GM18951 (cell line): ENCODE results near the gene COQ2.
"Not testable (repeated sequence)": the region's sequence is repeated elsewhere in the genome, so short reads cannot be mapped to it uniquely, and the experiment has no call there.

ENCODE experiments used
- POLR2A ChIP-seq: IDR thresholded peaks from 4 replicates; pipeline ENCODE4 v1.6.1; 2011; ENCODE audit warnings: mild to moderate bottlenecking; ENCODE audit not compliant: insufficient read length, insufficient read depth; ENCODE audit errors: extremely low read depth
- in situ Hi-C: fragments of 300-500 bp; cut with MboI; formaldehyde crosslinking; loops from one replicate; pipeline ENCODE4 v1.12.0; 2022; ENCODE audit warnings: low sequenced_read_pairs, mixed read lengths, inconsistent platforms; ENCODE audit not compliant: unreplicated experiment

Gene COQ2

DNA sequence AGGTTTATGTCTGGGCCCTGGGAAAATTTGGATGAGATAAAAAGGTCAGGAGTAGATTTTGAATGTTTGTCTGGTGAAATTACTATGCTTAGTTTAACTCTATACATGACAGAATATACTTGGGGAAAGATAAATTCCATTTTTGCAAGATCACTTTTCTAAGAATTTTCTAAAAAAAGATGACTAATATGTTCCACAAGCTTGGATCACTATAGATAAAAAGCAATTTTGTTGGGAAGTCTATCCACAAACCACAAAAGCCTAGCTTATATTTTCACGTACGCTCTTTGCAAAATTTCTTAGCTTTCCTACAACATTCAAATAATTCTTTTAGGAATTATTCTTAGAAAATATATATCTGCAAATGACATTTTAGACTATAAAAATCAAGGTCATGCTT, 20.6 kb upstream of the COQ2 start:
- in situ Hi-C loops: no loop called here
- no peak for TF ChIP-seq POLR2A

DNA sequence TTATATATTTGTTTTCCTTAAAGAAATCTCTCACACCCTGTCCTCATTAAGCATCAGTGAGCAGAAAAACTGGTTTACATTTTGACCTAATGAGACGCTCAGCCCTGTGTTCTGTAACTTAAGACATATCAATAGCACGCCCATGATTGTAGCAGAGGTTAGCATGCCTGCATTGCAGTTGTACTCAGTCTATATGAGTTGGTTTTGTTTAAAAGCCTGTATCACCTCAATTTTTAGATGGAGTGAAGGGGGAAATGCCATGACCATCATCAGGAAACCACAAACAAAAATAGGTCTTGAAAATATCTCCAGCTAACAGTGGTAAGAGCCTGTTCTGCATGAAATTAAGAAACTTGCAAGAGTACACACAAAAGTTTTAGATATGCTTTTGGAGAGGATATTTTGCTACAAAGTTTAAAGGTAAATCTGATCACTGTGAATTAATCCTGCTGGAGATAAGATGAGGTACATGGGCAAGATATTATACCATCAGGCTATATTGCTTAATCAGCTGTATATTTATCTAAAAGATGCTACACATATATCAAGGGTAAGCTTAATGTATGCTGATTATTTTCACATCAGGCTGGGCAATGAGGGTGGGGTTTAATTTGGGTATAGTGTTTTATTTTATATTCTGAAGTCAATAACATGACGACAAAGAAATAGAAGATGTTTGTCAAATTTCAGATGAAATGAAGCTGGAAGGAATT, 13.1 kb upstream of the COQ2 start:
- TF ChIP-seq POLR2A: no peak
- in situ Hi-C loops: no loop called here

DNA sequence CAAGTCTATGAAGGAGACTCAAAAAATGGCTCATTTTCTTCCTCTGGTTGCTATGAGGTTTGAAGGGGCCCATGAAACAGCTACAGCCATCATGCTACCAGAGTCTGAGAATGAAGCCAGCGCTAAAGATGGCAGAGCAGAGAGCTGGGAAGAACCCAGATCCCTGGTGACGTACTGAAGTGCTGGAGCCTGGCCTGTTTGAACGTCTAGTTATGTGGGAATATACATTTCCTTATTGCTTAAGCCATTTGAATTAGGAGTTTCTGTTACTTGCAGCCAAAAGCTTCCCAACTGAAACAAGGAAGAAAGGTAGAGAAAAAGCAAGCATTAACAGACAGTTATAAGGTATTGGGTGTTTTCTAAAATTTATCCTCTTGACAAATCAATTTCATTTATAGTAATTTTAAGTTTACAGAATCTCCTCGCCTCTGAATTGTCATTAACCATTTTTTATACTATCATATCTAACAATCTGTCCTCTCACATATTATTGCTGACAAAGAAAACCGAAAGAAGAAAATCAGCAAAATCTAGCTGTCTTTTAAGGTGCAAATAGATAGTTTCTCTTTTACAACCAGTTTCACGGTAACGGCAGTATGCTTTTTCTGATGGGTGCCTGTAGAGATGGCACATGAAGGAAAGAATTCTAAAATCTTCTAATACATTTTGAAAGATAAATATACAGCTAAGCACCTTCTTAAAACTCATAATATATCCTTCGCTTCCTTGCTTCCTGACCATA, 8.9 kb upstream of the COQ2 start:
- in situ Hi-C loops: no loop called here
- TF ChIP-seq POLR2A: no peak

- in situ Hi-C loops: not testable (repeated sequence)
These were observed 5.6 kb upstream of the COQ2 start for GRCh38 chr4:83290059-83290774.

- in situ Hi-C loops: not testable (repeated sequence)
These were observed 3.8 kb upstream of the COQ2 start for GRCh38 chr4:83288381-83288780.

DNA sequence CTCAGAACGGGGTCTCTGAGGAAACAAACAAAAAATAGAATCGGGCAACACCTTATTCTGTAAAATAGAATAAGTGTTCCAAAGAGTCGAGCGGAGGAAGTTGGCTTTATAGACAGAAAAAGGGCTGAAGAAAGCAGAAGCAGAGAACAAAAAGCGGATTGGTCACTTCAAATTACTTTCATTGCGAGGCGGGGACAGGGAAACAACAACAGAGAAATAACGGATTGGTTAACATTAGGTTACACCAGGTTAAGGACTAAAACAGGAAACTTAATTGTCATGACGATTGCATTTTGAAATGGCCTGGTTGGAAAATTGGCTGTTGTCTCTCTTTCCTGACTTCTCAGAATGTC, 433 bp upstream of the COQ2 start:
- in situ Hi-C loops: no loop called here
- no peak for TF ChIP-seq POLR2A

- TF ChIP-seq POLR2A: no peak
- in situ Hi-C loops: no loop called here
These were observed 1.4 kb downstream of the COQ2 start for GRCh38 chr4:83283181-83283580.

DNA sequence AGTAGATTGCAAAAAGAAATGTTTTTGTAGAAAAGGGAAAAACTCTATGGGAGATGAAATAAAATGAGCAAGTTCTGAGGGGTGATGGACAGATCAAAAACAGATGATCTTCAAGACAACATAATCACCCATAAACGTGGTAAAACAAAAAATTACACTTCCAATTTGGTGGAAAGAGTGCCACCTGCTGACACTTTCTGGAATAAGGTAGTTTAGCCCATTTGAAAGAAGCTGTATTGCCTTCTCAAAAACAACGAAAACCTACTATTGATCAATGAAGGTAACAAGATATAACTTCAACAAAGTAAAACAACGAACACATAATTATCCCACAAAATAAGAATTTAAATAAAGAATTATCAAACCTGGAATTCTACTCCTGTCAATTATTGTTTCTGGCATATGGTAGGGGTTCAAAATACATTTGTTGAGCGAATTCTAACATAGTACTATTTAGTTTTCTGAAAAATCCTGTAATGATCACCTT, 2.5 kb downstream of the COQ2 start:
- in situ Hi-C loops: no loop called here

GRCh38 chr4:83281307-83281706, 3.3 kb downstream of the COQ2 start:
- TF ChIP-seq POLR2A: no peak
- in situ Hi-C loops: no loop called here

More for the DNA sequence above, 2.5 kb downstream of the COQ2 start:
- TF ChIP-seq POLR2A: no peak

DNA sequence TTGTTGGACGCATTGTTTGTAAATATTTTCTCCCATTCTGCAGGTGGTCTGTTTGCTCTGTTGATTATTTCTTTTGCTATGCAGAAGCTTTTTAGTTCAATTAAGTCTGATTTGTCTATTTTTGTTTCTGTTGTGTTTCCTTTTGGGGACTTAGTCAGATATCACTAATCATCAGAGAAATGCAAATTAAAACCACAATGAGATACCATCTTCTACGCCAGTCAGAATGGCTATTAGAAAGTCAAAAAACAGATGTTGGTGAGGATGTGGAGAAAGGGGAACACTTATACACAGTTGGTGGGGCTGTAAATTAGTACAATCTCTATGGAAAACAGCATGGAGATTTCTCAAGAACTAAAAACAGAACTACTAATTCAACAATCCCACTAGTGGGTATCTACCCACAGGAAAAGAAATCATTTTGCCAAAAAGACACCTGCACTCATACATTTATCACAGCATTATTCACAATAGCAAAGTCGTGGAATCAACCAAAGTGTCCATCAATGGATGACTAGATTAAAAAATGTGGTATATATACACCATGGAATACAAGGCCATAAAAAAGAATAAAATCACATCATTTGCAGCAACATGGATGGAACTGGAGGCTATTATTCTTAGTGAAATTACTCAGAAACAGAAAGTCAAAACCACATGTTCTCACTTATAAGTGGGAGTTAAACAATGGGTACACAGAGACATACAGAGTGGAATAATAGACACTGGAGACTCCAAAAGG, 8.1 kb downstream of the COQ2 start:
- in situ Hi-C loops: no loop called here
- TF ChIP-seq POLR2A: no peak

GRCh38 chr4:83273926-83274325, 10.7 kb downstream of the COQ2 start:
- in situ Hi-C loops: not testable (repeated sequence)

GRCh38 chr4:83272900-83273299, 11.7 kb downstream of the COQ2 start:
- in situ Hi-C loops: no loop called here
- no peak for TF ChIP-seq POLR2A

- no peak for TF ChIP-seq POLR2A
- in situ Hi-C loops: no loop called here
These were observed 15.3 kb downstream of the COQ2 start for GRCh38 chr4:83269256-83269655.

DNA sequence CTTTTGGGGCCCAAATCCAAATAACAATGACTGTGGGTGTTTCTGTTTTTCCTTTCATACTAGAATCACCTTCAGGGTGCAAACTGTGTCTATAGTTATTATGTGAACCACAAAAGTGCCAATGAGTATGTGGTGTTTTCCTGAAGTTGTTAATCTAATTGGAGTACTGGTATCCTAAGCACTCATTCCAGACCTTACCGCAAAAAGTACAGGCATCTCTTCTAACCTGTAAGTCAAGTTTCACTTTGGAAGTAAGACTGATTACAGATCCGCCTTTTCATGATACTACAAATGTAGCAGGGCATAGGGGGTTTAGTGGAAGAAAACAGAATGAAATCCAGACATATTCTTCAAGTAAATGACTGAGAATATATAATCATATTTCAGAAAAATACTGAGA, 16.1 kb downstream of the COQ2 start:
- TF ChIP-seq POLR2A: no peak
- in situ Hi-C loops: no loop called here
